Pericardium fibroblast (primary cell): ENCODE measurements around the gene PTTG1. TPM values are rescaled to one million over a fixed set of nuclear protein-coding genes. Genes with fewer than 3 reads are reported as not detected.

ENCODE experiments used
- total RNA-seq: library from RNA; depleted of rRNA; stranded (reverse); fragments of >200 nt; gene quantifications from 2 replicates; pipeline ENCODE4 v1.2.3, GENCODE V29; 2015

Gene PTTG1
- 9.2 and 13.9 TPM in 2 replicates for total RNA-seq

GRCh38 chr5:160421625-160422258 lies at the start of gene PTTG1:
PTTG1 (plus strand) TSS chr5:160421855; CDS start chr5:160422313, 458 bp downstream.

GRCh38 chr5:160399402-160400353 lies 22.0 kb upstream of the PTTG1 start, which contains the start of gene FAM200C:
FAM200C (minus strand) TSS chr5:160400054; CDS start chr5:160395490, 4,564 bp downstream.

GRCh38 chr5:160418561-160419457 lies 2.8 kb upstream of the PTTG1 start, which contains the start of gene SLU7:
SLU7 (minus strand) TSS chr5:160419081; CDS start chr5:160415294, 3,787 bp downstream.

Other genes with a start within 250 kb of the PTTG1 start
- gene FABP6, start 192.3 kb upstream of the PTTG1 start, total RNA-seq: not detected in 2 replicates
- 0.23 and 2.0 TPM in 2 replicates for gene CCNJL, start 109.3 kb upstream of the PTTG1 start, total RNA-seq
- gene C1QTNF2, start 51.2 kb upstream of the PTTG1 start, total RNA-seq: 0.47 and 1.9 TPM in 2 replicates
- gene FAM200C, start 21.8 kb upstream of the PTTG1 start, total RNA-seq: 3.0 and 4.0 TPM in 2 replicates
- 42.0 and 42.2 TPM in 2 replicates for gene SLU7, start 2.8 kb upstream of the PTTG1 start, total RNA-seq